Measurements from ENCODE around the gene B4GALT1. TPM values are rescaled to one million over a fixed set of nuclear protein-coding genes. Genes with fewer than 3 reads are reported as not detected.

Gene B4GALT1
- total and polyA plus RNA-seq, 2 donors (not counting 3 experiments of a cell fraction or from before 2014, with no cell fraction given) = 61.4 to 66.5 TPM

- H3K4me2 ChIP-seq (ENCODE audit: insufficient read depth, low read length) = no peak overlapping the region
- intact Hi-C loops (cut with micrococcal nuclease) = no loop called here
- no peaks in the 10 kb centered on the region for H3K9me1 ChIP-seq (replicated peaks; ENCODE audit: control insufficient read depth, extremely low read depth, insufficient read depth, low read length)
- peaks cover 0 to 24% of the 10 kb centered on the region in 2 experiments for H3K36me3 ChIP-seq (ENCODE audit: control insufficient read depth in 2 of 2, extremely low read depth in 1 of 2, insufficient read depth in 2 of 2, low read length in 2 of 2)
- TF ChIP-seq GATA2 (IDR thresholded peaks at IDR 0.05; ENCODE audit: insufficient read depth, insufficient read length, low read depth, low read length) (no peak), MAX (IDR thresholded peaks at IDR 0.05; ENCODE audit: insufficient read depth, insufficient read length) (no peak), EZH2 (IDR thresholded peaks at IDR 0.05; ENCODE audit: borderline replicate concordance, low read depth, low read length, severe bottlenecking) (no peak), FOS (IDR thresholded peaks at IDR 0.05; ENCODE audit: borderline replicate concordance, insufficient read depth, low read length) (no peak), POLR2AphosphoS5 (IDR thresholded peaks at IDR 0.05; ENCODE audit: insufficient read depth, low read depth, low read length) (no peak), JUN (IDR thresholded peaks at IDR 0.05; ENCODE audit: borderline replicate concordance, insufficient read depth, insufficient read length, low read depth) (no peak), MYC (IDR thresholded peaks at IDR 0.05; ENCODE audit: low read depth, low read length) (no peak), POLR2A (IDR thresholded peaks at IDR 0.05; ENCODE audit: low read depth, low read length) (no peak)
- no peak overlapping the region for H3K9ac ChIP-seq (replicated peaks; ENCODE audit: extremely low read depth, insufficient read depth, low read length)
- H3K9me3 ChIP-seq (replicated peaks; ENCODE audit: control insufficient read depth, insufficient read depth, low read length) = no peaks in the 10 kb centered on the region
- H3K4me1 ChIP-seq (ENCODE audit: control insufficient read depth, extremely low read depth, insufficient read depth, low read length) = no peaks in the 10 kb centered on the region
- no peak overlapping the region for H3K4me3 ChIP-seq (replicated peaks in 1 of 3; ENCODE audit: insufficient read depth in 1 of 3, low read depth in 1 of 3, low read length in 3 of 3)
- DNase-seq (ENCODE audit: low read depth, low spot score) (no peak), FAIRE-seq (no peak)
- ChIA-PET CTCF (no interaction called here), POLR2A (no interaction called here)
- dilution Hi-C loops (cut with MboI; ENCODE audit: extremely low pct_ligation_motif_present, low sequenced_read_pairs) = no loop called here
- no TSS peak for BruUV-seq (replicated peaks)
- no peaks in the 10 kb centered on the region for H3K27me3 ChIP-seq (ENCODE audit: control insufficient read depth in 2 of 2, insufficient read depth in 2 of 2, low read length in 2 of 2)
- no peak overlapping the region for H2AFZ ChIP-seq (ENCODE audit: low read depth, low read length)
- H4K20me1 ChIP-seq (replicated peaks; ENCODE audit: control insufficient read depth, extremely low read depth, insufficient read depth, low read length) = no peaks in the 10 kb centered on the region
- no peak overlapping the region for H3K27ac ChIP-seq (ENCODE audit: insufficient read depth, low read depth, low read length)
- H3K79me2 ChIP-seq (ENCODE audit: control insufficient read depth, insufficient read depth, low read length) = no peaks in the 10 kb centered on the region
Observed at GRCh38 chr9:33116860-33117259, 50.3 kb downstream of the B4GALT1 start.

- FAIRE-seq (no peak), DNase-seq (ENCODE audit: low read depth, low spot score) (no peak)
- TF ChIP-seq GATA2 (IDR thresholded peaks at IDR 0.05; ENCODE audit: insufficient read depth, insufficient read length, low read depth, low read length) (no peak), POLR2AphosphoS5 (IDR thresholded peaks at IDR 0.05; ENCODE audit: insufficient read depth, low read depth, low read length) (no peak), MAX (IDR thresholded peaks at IDR 0.05; ENCODE audit: insufficient read depth, insufficient read length) (no peak), MYC (IDR thresholded peaks at IDR 0.05; ENCODE audit: low read depth, low read length) (no peak), JUN (IDR thresholded peaks at IDR 0.05; ENCODE audit: borderline replicate concordance, insufficient read depth, insufficient read length, low read depth) (no peak), POLR2A (IDR thresholded peaks at IDR 0.05; ENCODE audit: low read depth, low read length) (no peak), EZH2 (IDR thresholded peaks at IDR 0.05; ENCODE audit: borderline replicate concordance, low read depth, low read length, severe bottlenecking) (no peak), FOS (IDR thresholded peaks at IDR 0.05; ENCODE audit: borderline replicate concordance, insufficient read depth, low read length) (no peak), CTCF (IDR thresholded peaks at IDR 0.05; ENCODE audit: extremely low read depth in 1 of 2, insufficient read depth in 1 of 2, low read depth in 1 of 2, low read length in 2 of 2) (no peak)
- BruUV-seq (replicated peaks) = no TSS peak
- Histone ChIP-seq H3K79me2 (ENCODE audit: control insufficient read depth, insufficient read depth, low read length) (no peaks in the 10 kb centered on the region), H3K9me1 (replicated peaks; ENCODE audit: control insufficient read depth, extremely low read depth, insufficient read depth, low read length) (no peaks in the 10 kb centered on the region), H3K4me3 (replicated peaks in 1 of 3; ENCODE audit: insufficient read depth in 1 of 3, low read depth in 1 of 3, low read length in 3 of 3) (no peak overlapping the region), H4K20me1 (replicated peaks; ENCODE audit: control insufficient read depth, extremely low read depth, insufficient read depth, low read length) (no peaks in the 10 kb centered on the region), H3K4me2 (ENCODE audit: insufficient read depth, low read length) (no peak overlapping the region), H2AFZ (ENCODE audit: low read depth, low read length) (no peak overlapping the region), H3K36me3 (ENCODE audit: control insufficient read depth in 2 of 2, extremely low read depth in 1 of 2, insufficient read depth in 2 of 2, low read length in 2 of 2) (peaks cover 0 to 20% of the 10 kb centered on the region in 2 experiments), H3K27ac (ENCODE audit: insufficient read depth, low read depth, low read length) (no peak overlapping the region), H3K9ac (replicated peaks; ENCODE audit: extremely low read depth, insufficient read depth, low read length) (no peak overlapping the region), H3K4me1 (ENCODE audit: control insufficient read depth, extremely low read depth, insufficient read depth, low read length) (no peaks in the 10 kb centered on the region), H3K27me3 (ENCODE audit: control insufficient read depth in 2 of 2, insufficient read depth in 2 of 2, low read length in 2 of 2) (no peaks in the 10 kb centered on the region), H3K9me3 (replicated peaks; ENCODE audit: control insufficient read depth, insufficient read depth, low read length) (no peaks in the 10 kb centered on the region)
- ChIA-PET CTCF (no interaction called here), POLR2A (no interaction called here)
- dilution Hi-C loops (cut with MboI; ENCODE audit: extremely low pct_ligation_motif_present, low sequenced_read_pairs) = no loop called here
- intact Hi-C loops (cut with micrococcal nuclease) = no loop called here
Observed at GRCh38 chr9:33114746-33115145, 52.4 kb downstream of the B4GALT1 start.

Data from endothelial cell of umbilical vein (primary cell).